Keratinocyte (primary cell): Measurements from ENCODE around the gene CDHR2. TPM values are rescaled to one million over a fixed set of nuclear protein-coding genes. Genes with fewer than 3 reads are reported as not detected.

Experiments used
- DNase-seq: peaks from one replicate; pipeline ENCODE4 v3.0.0-alpha.2; 2011; ENCODE audit warnings: low read depth, missing footprints, low spot score
- FAIRE-seq: peaks from 2 replicates; lab custom pipeline; 2011; peaks lifted over from hg19 to GRCh38; lab: Jason Lieb, UNC
- H2AFZ ChIP-seq: 2 replicates; pipeline ENCODE4 v1.6.0; 2012; ENCODE audit warnings: low read length, control low read depth, inconsistent platforms; ENCODE audit not compliant: control insufficient read depth
- H3K27ac ChIP-seq: 2 replicates; pipeline ENCODE4 v1.5.1; 2011; ENCODE audit warnings: low read length; ENCODE audit not compliant: control insufficient read depth, insufficient read depth
- H3K27me3 ChIP-seq: 3 replicates; pipeline ENCODE4 v1.6.0; 2011; ENCODE audit warnings: low read length; ENCODE audit not compliant: control insufficient read depth, insufficient read depth; ENCODE audit errors: extremely low read depth
- H3K36me3 ChIP-seq, 2 experiments: 2 replicates in 1 of 2; 3 replicates in 1 of 2; pipeline ENCODE4 v1.5.1; 2011; ENCODE audit warnings: low read length in 2 of 2, mild to moderate bottlenecking in 1 of 2; ENCODE audit not compliant: control insufficient read depth in 2 of 2, insufficient read depth in 2 of 2; ENCODE audit errors: extremely low read depth in 1 of 2
- H3K4me1 ChIP-seq: 3 replicates; pipeline ENCODE4 v1.5.1; 2011; ENCODE audit warnings: low read length; ENCODE audit not compliant: control insufficient read depth, insufficient read depth; ENCODE audit errors: extremely low read depth
- H3K4me2 ChIP-seq: 3 replicates; pipeline ENCODE4 v1.6.0; 2011; ENCODE audit warnings: low read depth, low read length; ENCODE audit not compliant: control insufficient read depth, insufficient read depth; ENCODE audit errors: extremely low read depth
- H3K4me3 ChIP-seq, 3 experiments: fragments of 200-600 bp in 1 of 3; sonication (generic) in 1 of 3; 2 replicates in 2 of 3; 3 replicates in 1 of 3; pipeline ENCODE4 v1.5.1; 2011 to 2016; ENCODE audit warnings: low read length in 3 of 3, mild to moderate bottlenecking in 3 of 3, control low read depth in 2 of 3, inconsistent platforms in 1 of 3, low read depth in 1 of 3, mixed read lengths in 1 of 3, mixed run types in 1 of 3, moderate library complexity in 1 of 3; ENCODE audit not compliant: control insufficient read depth in 2 of 3, insufficient read depth in 2 of 3; ENCODE audit errors: extremely low read depth in 1 of 3
- H3K79me2 ChIP-seq: 2 replicates; pipeline ENCODE4 v1.6.0; 2012; ENCODE audit warnings: low read length; ENCODE audit not compliant: control insufficient read depth, insufficient read depth
- H3K9ac ChIP-seq: 3 replicates; pipeline ENCODE4 v1.6.0; 2011; ENCODE audit warnings: low read length; ENCODE audit not compliant: control insufficient read depth, insufficient read depth; ENCODE audit errors: extremely low read depth
- H3K9me1 ChIP-seq: 3 replicates; pipeline ENCODE4 v1.6.0; 2011; ENCODE audit warnings: low read length; ENCODE audit not compliant: control insufficient read depth, insufficient read depth; ENCODE audit errors: extremely low read depth
- H3K9me3 ChIP-seq: 2 replicates; pipeline ENCODE4 v1.5.1; 2012; ENCODE audit warnings: low read depth, low read length; ENCODE audit not compliant: control insufficient read depth
- H4K20me1 ChIP-seq: 3 replicates; pipeline ENCODE4 v1.6.0; 2011; ENCODE audit warnings: low read length; ENCODE audit not compliant: control insufficient read depth, insufficient read depth; ENCODE audit errors: extremely low read depth
- EZH2 ChIP-seq: IDR thresholded peaks from one replicate; pipeline ENCODE4 v1.6.1; 2012; ENCODE audit warnings: inconsistent platforms, mild to moderate bottlenecking, low read length, moderate library complexity
- dilution Hi-C: fragments of 300-500 bp; cut with MboI; formaldehyde crosslinking; loops from one replicate; pipeline ENCODE4 v1.7.0; 2020; ENCODE audit warnings: low sequenced_read_pairs; ENCODE audit not compliant: extremely low pct_ligation_motif_present
- polyA plus RNA-seq, 5 experiments: library from polyadenylated mRNA; depleted of rRNA in 3 of 5; stranded (reverse) in 3 of 5; stranded (forward) in 1 of 5; unstranded in 1 of 5; fragments of >200 nt; gene quantifications; 1 replicate in 1 of 5; 2 replicates in 3 of 5; 3 replicates in 1 of 5; pipeline versions ENCODE4 v1.2.1 to v1.2.3, GENCODE V29; 2011 to 2012; ENCODE audit warnings: missing spikeins in 2 of 5, low read depth in 1 of 5, low replicate concordance in 1 of 5
- TF ChIP-seq, protein P1 (sequence below), 3 experiments: IDR thresholded peaks in 1 of 3; conservative IDR thresholded peaks in 1 of 3; optimal IDR thresholded peaks in 1 of 3; 2 replicates in 2 of 3; 3 replicates in 1 of 3; pipeline versions ENCODE3 to v1.5.1; 2011; ENCODE audit warnings: low read length in 3 of 3, mild to moderate bottlenecking in 3 of 3, moderate library complexity in 2 of 3, control low read depth in 1 of 3, inconsistent platforms in 1 of 3; ENCODE audit not compliant: insufficient read depth in 2 of 3; ENCODE audit errors: extremely low read depth in 1 of 3

Gene CDHR2
- polyA plus RNA-seq, 1 donor (not counting 4 experiments of a cell fraction or from before 2014, with no cell fraction given), result not detected

DNA sequence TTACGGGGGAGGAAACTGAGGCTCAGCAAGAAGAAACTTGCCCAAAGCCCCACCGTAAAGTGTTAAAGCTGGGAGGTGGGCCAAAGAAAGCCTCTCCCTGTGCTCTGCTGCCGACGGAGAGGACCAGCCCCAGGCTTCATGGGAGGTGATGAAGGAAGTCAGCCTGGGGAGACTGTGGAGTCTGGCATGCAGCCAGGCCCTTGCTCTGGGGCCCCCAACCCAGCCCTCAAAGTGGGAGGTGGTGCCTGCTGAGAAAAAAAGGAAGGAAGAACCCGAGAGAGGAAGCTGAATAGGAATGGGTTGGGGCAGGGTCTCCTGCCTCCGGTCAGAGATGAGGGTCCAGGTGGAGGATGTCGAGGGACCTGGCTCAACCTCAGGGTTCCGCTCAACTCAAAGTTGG is 15.8 kb upstream of the CDHR2 start:
- Histone ChIP-seq H3K9ac (peak overlapping the region; percentile 1), H3K4me2 (peak overlapping the region; percentile 94), H3K9me3 (no peaks in the 10 kb centered on the region), H3K79me2 (peaks cover 36% of the 10 kb centered on the region), H3K36me3 (peaks cover 12 to 28% of the 10 kb centered on the region in 2 experiments), H4K20me1 (no peaks in the 10 kb centered on the region), H3K9me1 (peaks cover 7% of the 10 kb centered on the region), H3K27ac (peak overlapping the region; percentile 98), H3K27me3 (no peaks in the 10 kb centered on the region), H3K4me1 (peaks cover 43% of the 10 kb centered on the region), H3K4me3 (peak overlapping the region in 1 of 3 experiments; percentile 8), H2AFZ (no peak overlapping the region)
- TF ChIP-seq, protein P1, sequence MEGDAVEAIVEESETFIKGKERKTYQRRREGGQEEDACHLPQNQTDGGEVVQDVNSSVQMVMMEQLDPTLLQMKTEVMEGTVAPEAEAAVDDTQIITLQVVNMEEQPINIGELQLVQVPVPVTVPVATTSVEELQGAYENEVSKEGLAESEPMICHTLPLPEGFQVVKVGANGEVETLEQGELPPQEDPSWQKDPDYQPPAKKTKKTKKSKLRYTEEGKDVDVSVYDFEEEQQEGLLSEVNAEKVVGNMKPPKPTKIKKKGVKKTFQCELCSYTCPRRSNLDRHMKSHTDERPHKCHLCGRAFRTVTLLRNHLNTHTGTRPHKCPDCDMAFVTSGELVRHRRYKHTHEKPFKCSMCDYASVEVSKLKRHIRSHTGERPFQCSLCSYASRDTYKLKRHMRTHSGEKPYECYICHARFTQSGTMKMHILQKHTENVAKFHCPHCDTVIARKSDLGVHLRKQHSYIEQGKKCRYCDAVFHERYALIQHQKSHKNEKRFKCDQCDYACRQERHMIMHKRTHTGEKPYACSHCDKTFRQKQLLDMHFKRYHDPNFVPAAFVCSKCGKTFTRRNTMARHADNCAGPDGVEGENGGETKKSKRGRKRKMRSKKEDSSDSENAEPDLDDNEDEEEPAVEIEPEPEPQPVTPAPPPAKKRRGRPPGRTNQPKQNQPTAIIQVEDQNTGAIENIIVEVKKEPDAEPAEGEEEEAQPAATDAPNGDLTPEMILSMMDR (optimal IDR thresholded peaks at IDR 0.05 in 1 of 3, IDR thresholded peaks at IDR 0.05 in 1 of 3, conservative IDR thresholded peaks at IDR 0.05 in 1 of 3; ENCODE audit: extremely low read depth in 1 of 3, insufficient read depth in 2 of 3, low read length in 3 of 3), result no peak
- TF ChIP-seq EZH2, result no peak
- FAIRE-seq (no peak), DNase-seq (no peak)
- dilution Hi-C loops, result no loop called here

DNA sequence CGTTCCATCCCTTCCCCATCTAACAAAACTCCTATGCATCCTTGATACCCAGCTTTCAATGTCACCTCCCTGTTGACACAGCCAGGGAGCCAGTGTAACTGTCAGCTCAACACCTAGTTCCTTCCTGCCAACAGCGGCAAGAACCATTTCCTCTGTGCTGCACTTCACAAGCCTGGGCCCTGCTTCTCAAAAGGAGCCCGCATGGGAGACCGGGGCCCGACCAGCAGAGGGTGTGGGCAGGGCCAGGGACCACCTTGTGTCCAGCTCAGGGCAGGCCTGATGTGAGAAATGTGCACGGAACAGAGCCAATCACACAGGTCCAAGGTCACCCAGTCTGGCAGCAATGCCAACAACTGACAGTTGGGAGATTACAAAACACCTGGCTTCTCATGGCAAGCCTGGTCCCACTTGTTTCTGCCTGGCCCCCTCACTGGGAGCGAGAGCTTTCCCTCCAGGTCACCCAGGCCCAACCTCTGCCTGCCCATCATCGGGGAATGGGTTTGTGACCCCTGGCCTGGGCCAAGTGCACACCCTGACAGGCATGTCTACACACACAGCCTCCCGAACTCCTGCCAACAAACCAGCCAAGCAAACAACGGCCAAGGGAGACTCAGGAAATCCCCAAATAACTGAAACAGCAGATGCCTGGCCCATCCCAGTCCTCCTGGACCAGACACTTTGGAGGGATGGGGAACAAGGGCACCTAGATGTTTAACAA is 15.1 kb upstream of the CDHR2 start:
- H3K79me2 ChIP-seq, result peaks cover 36% of the 10 kb centered on the region
- peak overlapping the region; percentile 98 for H3K27ac ChIP-seq
- DNase-seq (no peak), FAIRE-seq (no peak)
- H3K9me1 ChIP-seq, result peaks cover 4% of the 10 kb centered on the region
- no peak overlapping the region for H2AFZ ChIP-seq
- peak overlapping the region; percentile 35 for H3K9ac ChIP-seq
- TF ChIP-seq, protein P1 (optimal IDR thresholded peaks at IDR 0.05 in 1 of 3, IDR thresholded peaks at IDR 0.05 in 1 of 3, conservative IDR thresholded peaks at IDR 0.05 in 1 of 3; ENCODE audit: extremely low read depth in 1 of 3, insufficient read depth in 2 of 3, low read length in 3 of 3), result no peak
- no peak for TF ChIP-seq EZH2
- dilution Hi-C loops, result no loop called here
- no peaks in the 10 kb centered on the region for H4K20me1 ChIP-seq
- H3K36me3 ChIP-seq, result peaks cover 8 to 25% of the 10 kb centered on the region in 2 experiments
- no peaks in the 10 kb centered on the region for H3K9me3 ChIP-seq
- H3K27me3 ChIP-seq, result no peaks in the 10 kb centered on the region
- peaks cover 40% of the 10 kb centered on the region for H3K4me1 ChIP-seq
- peak overlapping the region in 1 of 3 experiments; percentile 18 for H3K4me3 ChIP-seq
- H3K4me2 ChIP-seq, result peak overlapping the region; percentile 94
